Retina (tissue), 1 donor: Measurements from ENCODE around the gene ACOX2.
A peak's percentile ranks its signal among the peaks of the same experiment; 100 is the strongest.

Experiments used
- DNase-seq: peaks from one replicate; pipeline ENCODE4 v3.0.0-alpha.2; 2016

The ACOX2 gene

DNA sequence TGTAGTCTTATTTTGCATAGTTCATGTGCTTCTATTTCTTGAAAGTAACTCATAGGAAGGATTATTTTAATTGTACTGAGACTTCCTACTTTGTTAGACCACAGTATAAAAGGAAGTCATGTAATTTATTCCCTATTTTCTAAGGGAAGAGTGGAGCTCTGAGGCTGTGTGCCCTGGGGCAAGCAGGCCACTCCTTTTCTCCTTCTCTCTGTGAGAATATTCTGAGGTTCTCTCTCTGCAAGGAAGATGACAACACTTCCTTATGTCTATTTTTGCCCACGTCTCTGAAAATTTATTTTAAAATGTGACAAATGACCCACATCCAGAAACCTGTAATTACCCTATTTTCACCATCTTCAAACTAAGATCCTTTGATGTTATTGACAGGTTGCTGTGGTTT lies 34.1 kb downstream of the ACOX2 start:
- no peak for DNase-seq

DNA sequence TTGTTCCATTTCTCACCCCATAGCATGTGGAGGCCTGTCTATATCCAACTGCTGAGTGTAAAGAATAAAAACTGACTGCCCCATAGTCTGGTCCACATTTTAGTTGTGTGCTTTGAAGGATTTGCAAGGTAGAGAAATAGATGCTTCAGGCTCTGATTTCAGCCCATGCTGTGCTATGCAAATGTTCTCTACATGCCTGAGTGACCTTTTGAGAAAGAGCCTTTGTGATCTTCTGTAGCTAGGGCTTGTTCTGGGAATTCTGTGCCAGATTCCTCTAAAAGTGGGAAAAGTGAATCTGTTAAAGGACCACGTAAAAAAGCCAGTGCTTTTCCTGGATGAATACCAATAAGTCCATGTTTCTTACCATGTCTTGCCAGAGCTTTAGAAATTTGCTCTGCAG lies 39.9 kb downstream of the ACOX2 start:
- peak; percentile 72 for DNase-seq

DNA sequence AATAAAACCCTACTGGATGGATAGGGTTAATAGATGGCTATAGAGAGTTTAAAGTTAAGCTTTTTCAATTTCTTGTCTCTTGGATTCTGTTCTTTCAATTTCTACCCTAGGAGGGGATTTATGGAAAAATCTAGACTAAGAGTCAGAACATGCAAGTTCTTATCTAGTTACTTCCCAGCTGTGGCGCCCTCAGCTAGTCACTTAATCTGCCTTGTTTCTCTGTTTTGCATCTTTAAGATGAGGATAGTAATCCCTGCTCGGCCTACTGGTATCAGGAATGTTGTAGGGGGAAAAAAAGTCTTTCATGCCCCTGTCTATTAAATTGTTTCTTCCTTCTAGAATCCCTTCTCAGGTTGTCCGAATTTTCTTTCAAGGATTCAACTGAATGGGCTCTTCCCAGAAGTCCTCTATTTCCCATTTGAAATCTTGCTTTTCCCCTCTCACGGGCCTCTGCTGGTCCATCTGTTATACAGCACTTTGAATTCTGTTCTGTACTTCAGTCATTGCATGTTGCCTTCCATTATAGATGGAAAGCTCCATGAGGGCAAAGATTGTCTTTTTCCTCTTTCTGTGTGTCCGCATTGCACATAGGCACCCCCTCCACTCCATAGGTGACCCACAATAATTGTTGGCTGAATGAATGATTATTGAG lies 40.7 kb downstream of the ACOX2 start:
- no peak for DNase-seq

DNA sequence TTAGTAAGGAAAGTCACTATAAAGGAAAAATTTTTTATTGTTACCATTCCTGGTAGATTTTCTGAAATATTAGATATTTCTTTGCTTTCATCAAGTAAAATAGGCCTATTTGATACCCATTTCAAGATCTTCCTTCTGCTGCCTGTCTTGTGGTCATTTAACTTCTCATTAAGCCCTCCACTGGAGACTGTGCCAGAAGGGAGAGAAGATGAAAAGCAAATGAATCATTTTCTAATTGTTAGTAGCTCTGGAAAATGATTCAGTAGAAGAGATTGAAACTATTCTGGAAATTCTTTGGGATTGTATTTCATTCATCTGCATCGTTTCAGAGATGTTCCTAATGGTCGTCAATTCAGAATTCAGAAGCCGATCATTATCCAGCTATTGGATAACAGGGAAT lies 41.9 kb downstream of the ACOX2 start:
- no peak for DNase-seq

DNA sequence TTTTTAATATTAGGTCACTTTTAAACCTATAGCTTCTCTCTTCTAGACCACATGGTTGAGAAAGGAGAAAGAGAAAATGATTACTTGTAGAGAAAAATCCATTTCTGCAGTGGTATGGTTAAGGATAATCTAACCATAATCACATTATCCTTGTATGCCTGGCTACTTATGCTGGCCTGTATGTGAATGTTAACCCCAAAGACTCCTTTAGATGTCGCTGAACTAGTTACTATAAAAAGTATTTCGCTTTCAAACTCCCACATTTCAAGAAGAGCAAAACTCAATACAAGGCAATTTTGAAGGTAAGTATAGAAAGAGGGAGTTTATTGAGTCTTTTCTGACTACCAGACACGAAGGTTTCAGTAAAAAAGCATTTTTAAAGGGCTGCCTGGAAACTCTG lies 42.9 kb downstream of the ACOX2 start:
- DNase-seq: no peak

DNA sequence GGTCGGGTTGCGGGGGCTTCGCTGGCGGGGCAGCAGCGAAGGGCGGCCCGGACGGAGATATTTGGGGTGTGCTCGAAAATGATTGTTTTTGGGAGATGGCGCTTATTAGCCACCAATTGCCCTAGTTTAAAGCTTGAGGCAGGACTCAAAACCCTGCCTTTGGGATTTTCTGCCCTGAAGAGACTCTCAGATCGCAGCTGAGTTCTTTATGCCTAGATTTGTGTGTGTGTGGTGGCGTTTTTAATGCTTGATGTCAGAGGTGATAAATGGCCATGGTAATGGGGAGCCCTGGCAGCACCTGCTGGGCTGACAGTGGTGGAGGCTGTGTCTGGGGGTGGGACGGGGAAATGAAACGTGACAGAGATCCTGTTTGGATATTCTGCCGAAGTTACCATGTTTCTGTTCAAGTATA lies 44.5 kb downstream of the ACOX2 start:
- DNase-seq: peak; percentile 56

DNA sequence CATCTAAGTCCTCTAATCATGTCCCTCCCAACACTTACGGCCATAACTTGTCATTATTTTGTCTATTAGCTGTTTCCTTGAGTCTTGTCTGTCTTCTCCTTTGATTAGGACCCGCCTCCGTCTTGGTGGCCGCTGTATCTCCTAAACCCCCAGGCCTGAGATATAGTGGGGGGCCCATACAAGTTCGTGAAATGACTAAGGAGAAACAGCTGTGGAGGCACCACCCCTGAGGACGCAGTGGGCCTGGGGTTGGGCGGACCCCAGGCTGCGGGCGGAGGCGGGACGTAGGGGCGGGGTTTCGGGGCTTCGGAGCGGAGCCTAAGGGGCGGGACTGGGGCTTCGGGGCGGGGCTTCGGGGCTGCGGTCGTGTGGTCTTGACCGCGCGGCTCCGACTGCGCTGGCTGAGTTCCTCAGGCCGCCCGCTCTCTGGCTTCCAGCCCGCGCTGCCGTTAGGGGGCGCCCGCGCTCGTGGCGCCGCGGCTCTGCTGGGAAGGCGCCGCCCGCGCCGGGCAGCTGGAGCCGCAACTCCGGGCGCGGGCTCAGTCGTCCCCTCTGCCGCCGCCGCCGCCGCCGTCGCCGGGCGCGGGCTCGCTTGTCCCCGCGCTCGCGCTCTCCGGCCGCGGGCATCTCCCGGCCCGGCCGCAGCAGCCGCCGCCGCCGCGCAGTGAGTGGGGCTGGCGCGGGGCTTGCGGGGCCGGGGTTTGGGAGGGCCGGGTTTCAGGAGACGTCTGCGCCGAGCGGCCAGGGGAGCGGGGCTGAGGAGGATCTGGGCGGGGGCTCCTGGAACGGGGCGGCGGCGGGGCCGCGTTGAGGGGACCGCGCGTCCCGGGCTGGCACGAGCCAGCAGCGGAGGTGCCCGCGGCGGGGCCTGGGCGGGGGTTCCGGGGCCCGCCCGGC lies 45.2 kb downstream of the ACOX2 start, which contains the start of gene KCTD6:
Gene KCTD6, plus strand, starts transcription at position 591 of the 897 bp plus-strand sequence. CDS start 6,660 bp downstream, outside the sequence.
- DNase-seq: peak; percentile 95

DNA sequence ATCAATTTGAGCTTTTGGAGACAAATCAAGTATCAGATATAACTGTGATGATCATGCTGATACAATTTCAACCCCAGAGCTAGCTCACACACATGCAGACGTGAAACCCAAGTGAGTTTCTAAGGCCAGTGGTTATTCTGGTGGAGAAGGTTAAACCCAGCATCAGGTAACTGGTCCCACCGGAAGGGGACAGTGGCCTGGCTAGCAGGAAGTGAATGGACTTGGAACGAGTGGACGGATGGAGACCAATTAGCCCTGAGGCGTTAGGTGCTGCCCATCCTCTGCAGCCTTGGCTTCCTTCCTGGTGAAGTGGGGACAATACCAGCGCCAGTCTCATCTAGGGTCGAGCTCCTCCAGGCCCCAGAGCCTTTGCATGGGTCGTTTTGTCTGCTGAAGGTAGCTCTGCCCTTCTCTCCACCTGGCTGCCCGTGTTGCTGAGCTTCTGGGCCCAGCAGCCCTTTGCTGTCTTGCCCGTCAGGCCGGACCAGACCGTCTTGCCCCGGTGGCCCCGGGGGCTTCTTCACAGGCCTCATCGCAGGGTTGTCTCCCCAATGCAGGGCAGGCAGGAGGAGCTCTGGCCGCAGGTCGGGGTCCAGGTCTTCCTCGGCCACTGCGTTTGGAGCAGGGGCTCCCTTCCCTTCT lies 46.0 kb downstream of the ACOX2 start:
- DNase-seq: no peak

DNA sequence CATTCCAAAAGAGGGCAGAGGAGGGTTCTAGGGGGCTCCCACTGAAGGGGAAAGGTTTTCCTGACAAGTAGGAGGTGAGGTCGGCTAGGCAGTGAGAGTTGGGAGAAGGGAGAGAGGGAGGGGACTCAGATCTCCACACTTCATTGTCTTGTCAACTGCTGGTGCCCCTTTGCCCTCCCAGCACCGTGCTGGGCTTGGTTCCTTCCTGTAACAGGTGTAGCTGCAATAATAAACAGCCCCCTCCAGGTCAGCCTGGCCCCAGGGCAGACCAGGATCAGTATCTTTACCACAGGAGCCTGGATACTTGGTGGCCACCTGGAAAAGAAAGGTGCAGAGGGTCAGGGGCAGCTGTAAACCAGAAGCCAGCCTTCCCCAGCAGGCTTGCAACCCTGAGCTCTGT lies 48.0 kb downstream of the ACOX2 start:
- DNase-seq: no peak

DNA sequence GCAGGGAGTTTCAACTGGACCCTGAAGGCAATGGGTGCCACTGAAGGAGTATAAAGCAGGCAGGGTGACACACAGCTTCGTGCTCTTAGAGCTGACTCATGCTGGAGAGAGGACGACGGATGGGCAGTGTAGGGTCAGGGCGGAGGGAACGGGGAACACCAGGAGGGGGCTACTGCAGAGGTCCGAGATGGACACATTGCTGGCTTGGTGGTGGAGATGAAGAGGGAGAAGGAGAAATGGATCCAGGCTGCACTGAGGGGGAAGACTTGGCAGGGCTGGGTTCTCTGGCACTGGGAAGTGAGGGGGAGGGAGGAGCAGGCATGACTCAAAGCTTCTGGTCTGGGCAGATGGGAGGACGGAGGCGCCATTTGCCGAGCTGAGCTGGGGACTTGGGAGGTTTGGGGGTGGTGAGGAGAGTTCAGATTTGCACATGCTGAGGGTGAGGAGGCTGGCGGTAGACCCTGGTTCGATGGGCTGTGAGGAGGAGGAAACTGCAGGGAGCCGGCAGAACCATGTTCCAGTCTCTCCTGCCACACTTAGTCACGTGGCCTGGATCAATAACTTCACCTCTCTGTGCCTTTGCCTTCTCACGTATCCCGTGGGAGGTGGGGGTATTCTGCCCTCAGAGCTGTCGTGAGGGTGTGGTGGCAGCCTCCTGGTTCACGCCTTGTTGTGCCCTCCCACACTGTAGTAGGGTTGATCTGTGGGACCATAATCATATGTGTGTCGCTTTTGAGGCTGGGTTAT lies 49.7 kb downstream of the ACOX2 start:
- DNase-seq: no peak

DNA sequence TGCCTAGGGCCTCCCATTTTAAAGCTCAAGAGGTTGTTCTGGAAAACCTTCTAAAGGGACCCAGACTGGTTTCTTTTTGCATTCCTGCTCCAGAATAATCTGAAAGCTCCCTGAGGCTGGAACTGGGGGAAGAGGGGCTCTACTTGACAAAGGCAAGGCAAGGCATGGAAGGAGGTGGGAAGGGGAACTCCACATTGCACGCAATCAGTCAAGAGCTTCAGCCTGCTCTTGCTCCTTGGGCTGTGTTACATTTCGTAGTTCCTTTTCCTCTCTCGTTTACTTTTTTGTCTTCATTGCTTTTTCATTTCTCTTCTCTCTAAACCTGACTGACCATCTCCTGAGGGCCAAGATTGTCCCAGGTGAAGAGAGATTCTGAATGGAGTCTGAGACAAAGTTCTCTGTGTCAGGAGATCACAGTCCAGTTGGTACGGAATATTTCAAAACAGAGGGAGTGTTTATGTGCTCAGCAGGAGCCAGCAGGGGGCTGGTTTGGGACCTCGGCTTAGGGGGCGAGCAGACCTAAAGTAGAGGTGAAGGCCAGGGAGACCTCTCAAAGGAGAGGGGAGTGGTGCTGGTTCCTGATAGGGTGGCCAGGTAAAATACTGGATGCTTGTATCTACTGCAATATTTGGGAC lies 51.1 kb downstream of the ACOX2 start:
- no peak for DNase-seq

DNA sequence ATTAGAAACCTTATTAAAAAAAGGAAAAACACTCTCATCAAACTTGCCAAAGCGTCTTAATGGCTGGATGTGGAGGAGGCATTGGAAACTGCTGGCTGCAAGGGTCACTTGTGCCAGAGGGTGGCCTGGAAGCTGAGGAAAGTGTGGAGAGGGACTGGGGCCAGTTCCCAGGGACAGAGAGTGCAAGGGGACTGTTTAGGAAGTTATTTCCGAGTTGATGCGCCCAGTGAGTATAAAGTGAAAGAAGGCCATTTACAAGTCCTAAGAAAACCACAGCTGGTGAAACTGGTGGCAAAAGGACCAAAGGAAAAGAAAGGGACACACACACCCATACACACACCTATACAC lies 52.3 kb downstream of the ACOX2 start:
- no peak for DNase-seq

DNA sequence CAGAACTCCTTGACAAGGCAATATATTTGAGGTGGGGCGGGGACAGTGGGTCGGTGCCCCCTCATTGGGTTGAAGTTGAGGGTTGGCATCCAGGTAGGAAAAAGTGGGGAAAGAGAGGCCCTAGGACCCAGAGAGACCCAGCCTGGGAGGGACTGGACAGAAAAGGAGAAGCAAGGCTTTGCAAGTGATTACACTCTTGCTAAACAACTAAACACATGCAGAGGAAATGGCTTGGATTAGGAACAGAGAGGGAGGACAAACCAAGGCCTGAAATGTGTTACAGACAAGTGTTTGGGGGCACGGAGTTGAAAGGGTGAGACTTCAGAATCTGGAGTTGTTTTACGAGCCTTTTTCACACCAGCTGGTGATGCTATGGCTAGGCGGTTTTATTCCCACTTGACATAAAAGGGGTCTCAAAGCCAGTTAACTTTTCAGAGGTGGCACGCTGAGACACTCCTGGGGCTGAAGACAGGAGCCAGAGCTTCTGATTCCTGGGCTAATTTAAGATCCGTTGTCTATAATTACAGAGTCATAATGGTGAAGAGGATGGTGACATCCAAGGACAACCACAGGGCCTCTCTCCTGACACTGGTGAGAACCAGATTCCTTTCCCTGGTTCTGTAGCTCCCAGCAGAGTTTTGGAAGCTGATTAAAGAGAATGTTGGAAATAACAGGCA lies 52.8 kb downstream of the ACOX2 start:
- no peak for DNase-seq

DNA sequence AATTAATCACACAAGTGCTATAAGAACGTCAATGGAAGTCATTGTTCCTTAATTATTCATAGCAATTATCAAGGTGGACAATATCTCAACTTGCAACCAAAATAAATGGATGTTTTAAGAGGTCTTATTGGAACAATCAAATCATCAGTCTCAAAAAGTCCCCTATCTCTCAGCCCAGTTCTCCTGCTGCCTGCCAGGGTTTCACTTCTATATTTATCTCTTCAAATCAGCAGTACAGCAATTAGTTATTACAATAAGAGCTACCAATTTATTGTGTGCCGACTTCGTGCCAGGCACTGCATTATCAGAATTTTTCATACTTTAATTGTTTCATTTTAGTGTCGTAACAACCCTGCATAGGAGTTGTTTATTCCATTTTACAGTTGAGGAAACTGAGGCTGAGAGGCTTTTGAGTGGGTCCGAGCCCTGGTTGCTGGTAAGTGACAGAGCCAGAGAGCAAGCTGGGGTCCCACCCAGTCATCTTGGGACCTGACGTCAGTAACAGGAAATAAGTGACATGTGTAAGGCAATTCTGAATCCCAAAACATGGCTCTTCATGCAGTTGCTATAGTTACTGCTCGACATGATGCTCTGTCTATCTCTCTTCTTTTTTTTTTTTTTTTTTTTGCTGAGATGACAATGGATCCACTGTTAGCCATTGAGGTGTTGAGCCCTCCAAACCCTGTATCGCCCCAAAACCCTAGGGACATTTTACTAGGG lies 53.9 kb downstream of the ACOX2 start:
- no peak for DNase-seq

DNA sequence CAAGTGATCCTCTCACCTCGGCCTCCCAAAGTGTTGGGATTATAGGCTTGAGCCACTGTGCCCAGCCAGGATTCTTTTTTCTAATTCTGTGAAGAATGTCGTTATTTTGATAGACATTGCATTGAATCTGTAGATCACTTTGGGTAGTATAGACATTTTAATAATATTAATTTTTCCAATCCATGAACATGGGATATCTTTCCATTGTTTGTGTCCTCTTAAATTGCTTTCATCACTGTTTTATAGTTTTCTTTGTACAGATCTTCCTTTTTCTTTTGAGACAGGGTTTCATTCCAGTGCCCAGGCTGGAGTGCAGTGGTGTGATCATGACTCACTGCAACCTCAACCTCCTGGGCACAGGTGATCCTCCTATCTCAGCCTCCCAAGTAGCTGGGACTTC lies 56.7 kb downstream of the ACOX2 start:
- DNase-seq: no peak

DNA sequence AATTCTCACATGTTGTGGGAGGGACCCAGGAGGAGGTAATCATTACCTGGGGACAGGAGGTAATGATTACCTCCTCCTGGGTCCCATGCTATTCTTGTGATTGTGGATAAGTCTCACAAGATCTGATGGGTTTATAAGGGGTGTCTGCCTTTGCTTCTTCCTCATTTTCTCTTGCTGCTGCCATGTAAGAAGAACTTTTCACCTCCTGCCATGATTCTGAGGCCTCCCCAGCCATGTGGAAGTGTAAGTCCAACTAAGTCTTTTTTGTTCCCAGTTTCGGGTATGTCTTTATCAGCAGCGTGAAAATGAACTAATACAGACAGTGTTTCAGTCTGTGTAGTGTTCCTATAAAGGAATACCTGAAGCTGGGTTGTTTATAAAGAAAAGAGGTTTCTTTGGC lies 58.2 kb downstream of the ACOX2 start:
- DNase-seq: no peak

DNA sequence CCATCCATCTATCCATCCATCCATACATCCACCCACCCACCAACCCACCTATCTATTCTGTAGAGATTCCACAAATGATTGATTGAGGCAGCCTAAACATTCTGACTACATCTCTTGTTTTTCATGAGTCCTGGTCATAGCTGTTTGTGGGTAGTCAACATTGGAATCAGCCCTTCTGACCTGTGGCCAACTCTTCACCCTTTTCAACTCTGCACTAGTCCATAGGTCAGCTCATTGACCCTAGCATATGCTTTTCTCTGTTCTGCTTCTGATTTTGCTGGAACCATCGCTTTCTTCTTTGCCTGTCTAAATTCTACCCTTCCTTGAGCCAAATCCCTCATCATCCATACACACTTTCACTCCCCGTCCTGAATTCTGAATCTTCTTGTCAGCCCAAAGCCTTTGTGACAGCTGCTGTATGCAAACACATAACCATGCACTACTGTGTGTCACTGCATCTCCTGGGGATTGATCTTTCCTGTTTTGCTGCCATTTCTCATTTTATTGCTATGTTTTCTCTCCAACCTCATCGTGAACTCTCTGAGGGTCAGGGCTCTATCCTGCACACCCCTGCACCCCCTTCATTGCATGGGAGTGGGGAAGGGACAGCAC lies 61.9 kb downstream of the ACOX2 start:
- peak; percentile 7 for DNase-seq

DNA sequence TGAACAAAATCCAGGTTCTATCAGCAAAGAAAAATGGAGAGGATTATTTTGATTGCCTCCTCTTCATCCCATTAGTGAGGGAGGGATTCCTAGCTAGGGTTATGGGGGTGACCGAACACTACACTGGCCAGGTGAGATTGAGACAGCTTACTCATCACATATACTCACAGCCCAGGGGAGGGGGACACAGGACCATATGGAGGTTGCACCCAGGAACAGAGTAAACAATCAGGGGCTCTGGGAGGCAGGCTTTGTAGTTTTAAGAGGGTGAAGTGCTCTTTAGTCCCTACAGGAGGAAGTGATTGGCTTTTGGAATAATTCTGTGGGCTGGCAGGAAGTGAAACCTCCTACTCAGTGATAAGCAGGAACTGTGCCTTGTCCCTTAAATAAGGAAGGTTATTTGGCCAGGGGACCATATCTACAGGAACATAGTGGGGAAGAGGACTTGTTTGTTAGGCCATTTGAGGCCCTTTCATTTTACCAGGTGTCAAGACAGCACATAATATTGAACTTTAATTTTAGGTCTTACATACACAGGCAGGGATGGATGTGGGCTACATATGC lies 62.6 kb downstream of the ACOX2 start:
- no peak for DNase-seq

DNA sequence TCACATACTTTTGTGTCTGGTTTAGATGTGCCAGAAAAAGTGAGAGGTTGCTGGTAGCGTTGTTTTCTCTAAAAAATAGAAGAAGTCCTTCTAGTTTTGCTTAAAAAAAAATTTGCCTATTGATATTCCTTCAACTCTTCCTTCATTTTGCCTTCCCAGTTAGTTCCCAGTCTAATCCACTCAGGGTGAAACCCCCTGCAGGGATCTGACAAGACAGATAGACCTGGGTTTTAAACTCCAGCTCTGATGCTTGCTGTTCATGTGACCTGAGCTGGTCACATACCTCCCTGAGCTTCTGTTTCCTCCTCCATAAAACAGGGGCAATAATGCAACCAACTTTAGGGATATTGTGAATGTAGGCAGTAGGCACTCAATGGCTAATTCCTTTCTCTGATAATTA lies 63.7 kb downstream of the ACOX2 start:
- DNase-seq: no peak
